Germinal center (tissue), 1 donor: ENCODE data around the gene SLC3A2.

ENCODE experiments used
- DNase-seq: peaks from one replicate; pipeline ENCODE4 v3.0.0; 2012; ENCODE audit warnings: mixed read lengths, low spot score

SLC3A2 gene

DNA sequence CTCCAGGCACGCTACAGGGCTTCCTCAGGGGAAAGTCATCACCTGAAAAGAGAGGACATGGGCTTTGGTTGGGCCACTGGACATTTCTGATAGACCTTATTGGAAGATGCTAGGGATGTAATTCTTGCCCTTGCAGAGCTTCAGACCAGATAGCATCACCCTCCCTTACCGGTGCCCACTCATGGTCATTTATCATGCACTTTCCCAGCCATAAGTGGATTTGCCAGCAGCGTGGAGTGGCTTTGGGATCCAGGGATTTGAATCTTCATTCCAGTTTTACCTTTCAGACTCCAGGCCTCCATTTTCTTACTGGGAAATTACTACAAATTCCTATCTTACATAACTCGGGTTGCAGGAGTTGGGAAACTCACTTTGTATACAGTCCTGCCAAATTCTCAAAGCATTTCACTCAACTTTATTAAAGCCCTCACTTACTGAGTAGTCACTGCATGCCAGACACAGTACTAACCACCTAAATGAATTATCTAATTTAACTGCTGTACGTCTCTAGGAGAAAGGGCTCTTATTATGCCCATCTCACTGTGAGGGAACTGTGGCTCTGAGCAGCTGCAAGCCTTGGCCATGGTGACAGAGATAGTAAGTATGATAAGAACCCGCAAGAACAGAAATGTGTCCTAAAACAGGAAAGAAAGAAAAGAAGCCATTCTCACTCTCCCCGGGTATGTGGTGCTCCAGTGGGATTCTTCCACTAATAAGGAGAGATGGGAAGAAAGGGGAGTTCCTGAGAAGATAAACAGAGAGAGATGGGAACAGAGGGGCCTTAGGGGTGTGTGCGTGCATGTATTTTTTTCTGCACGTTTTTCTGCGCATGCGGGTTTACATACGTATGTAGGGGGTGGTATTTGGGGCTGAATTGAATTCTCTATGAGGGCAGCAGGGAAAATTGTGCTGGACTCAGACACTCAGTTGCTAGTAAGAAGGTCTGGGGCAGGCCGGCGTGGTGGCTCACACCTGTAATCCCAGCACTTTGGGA, 30.7 kb downstream of the SLC3A2 start:
- DNase-seq: no peak

DNA sequence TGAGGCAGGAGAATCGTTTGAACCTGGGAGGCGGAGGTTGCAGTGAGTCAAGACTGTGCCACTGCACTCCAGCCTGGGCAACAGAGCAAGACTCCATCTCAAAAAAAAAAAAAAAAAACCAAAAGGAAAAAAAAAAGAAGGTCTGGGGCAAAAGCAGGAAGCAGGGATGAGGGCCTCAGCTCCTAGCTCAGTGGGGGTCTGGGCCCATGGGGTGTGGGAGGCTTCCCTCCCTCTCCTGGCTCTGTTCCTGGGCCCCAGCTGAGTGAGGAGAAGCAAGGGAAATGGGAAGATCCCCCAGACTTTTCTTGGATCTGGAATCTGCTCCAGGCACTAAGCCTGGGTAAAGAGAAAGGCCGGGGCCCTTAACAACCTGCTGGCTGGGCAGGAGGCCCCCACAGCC, 31.6 kb downstream of the SLC3A2 start:
- no peak for DNase-seq

- no peak for DNase-seq
Measured at GRCh38 chr11:62914416-62914815, 33.7 kb downstream of the SLC3A2 start.

- no peak for DNase-seq
Measured at GRCh38 chr11:62917906-62918502, 37.3 kb downstream of the SLC3A2 start.

GRCh38 chr11:62918531-62918930, 37.8 kb downstream of the SLC3A2 start:
- DNase-seq: no peak

DNA sequence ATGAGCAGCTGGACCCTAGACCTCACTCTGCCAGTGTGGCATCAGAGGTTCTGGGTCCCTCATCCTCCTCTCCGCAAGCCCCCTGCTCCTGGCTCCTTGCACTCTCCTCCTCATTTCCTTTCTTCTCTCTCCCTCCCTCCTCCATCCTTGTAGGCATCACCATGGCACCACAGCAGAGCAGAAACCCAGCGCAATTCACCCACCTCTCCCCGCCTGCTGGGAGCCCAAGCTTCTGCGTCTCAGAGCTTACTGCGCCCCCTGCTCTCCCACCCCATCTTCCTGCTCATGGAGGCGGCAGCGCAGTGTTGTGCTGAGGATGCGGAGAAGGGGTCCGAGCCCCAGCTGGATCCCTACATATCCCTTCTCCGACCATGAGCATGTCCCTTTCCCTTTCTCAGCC, 38.8 kb downstream of the SLC3A2 start:
- DNase-seq: no peak

- no peak for DNase-seq
Measured at GRCh38 chr11:62919898-62920640, 39.4 kb downstream of the SLC3A2 start.

- no peak for DNase-seq
Measured at GRCh38 chr11:62921201-62921572, 40.5 kb downstream of the SLC3A2 start, which contains the start of gene CHRM1. Gene CHRM1 (minus strand): TSS chr11:62921363. CDS start chr11:62911100, 10,263 bp downstream.

DNA sequence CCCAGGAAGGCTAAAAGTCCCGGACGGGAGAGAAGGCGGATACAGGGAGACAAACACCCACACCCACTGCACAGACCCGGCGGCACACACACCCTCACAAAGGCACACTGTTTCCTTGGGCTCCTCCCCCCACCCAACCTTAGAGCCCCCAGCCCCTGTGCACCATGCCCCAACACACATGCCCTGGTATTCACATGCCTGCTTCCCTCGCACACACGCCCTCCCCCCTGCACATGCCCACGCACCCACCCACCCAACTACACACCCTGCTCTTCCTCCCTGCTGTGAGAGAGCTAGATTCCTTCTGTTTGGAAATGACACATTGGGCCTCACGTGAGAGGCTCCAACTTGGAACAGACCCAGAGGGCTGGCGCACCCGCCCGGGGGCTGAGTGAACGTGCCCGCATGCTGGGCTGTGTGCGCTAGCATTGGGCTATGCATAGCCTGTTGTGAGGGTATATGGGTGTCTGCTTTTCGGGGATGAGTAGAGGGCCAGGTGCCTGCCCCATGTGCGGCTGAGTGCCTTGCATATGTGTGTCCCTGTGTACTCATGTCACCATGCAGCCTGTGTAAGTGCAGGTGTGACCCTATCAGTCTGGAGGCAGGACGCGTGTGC, 41.0 kb downstream of the SLC3A2 start:
- no peak for DNase-seq

DNA sequence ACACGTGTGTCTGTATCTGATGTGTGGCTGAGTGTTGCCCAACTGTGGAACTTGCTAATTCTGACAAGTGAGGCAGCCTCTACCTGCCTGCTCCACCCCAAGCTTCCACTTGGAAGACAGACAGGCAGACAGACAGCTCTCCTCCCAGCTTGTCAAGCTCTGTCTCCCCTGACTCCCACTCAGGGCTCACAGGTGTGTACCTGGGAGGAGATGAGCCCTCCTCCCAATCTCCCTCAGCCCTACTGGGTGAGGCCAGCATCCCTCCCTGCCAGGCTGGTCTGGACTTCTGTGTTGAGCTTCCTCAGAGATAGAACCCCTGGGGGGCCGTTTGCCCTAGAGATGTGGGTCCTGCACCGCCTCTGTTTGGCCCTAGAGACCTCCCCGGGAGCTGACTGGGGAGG, 41.5 kb downstream of the SLC3A2 start:
- DNase-seq: no peak

DNA sequence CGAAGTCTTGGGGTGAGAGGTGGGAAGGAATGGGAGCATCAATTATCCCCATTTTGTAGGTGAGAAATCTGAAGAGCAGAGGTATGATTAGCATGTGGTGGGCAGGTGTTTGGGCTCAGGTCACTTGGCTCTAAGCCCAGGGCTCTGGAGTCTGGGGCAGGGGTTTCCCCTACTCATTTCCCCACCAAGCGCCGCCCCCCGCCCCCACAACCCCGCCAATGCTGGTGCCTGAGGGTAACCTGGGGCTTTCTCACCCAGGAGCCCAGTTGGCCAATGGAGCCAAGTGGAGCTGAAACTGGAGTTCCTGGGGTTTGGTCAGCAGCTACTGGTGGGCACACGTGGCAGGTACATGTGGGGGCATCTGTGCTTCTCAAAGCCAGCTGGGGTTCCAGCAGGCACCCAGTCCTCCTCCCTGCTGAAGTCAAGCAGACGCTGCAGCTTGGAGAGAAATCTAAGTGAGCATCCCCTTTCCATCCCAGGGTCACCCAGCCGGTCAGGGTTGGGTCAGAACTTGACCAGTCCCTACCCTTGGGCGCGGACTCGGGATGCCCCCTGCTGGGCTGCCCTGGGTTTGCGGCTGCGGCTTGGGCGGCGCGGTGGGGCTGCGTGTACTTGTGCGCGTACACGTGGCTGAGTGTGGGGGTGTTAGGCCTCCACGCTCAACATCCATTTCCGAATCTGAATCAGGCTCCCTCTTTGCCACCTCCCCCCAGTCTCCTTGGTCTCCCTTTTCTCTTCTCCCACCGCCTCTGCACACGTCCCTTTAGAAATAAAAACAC, 42.1 kb downstream of the SLC3A2 start:
- DNase-seq: peak; percentile 50

DNA sequence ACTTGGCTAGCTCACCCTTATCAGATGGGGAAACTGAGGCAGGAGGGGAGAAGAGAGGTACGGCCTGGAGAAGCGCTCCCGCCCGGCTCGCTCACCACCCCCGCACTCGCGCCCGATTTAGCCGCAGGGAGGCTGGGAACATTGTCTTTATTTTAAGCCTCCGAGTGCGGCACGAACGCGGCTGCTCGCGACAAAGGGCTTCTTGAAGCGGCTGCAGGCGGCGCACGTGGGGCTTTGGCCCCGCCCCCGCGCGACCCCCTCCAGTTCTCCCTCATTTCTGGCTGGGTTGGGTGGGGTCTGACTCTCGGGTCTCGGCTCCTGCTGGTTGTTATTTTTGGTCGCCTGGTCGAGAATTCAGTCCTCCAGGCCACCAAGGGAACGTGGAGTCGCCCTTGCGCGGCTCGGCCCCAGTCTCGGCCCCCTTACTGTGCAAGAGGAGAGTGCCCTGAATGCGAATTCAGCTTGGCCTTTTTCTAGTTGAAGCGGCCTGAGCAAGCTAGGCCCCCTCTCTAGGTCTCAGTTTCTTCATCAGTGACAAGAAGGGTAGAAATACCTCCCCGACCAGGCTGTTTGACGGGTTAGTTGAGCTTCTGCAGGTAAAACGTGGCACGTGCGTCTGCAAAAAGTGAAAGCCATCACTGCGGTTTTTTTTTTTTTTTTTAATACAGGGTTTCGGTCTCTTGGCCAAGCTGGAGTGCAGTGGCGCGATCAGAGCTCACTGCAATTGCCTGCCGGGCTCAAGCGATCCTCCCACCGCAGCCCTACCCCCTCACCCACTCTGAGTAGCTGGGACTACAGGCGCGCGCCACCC, 43.1 kb downstream of the SLC3A2 start:
- DNase-seq: no peak

GRCh38 chr11:62925308-62925707, 44.6 kb downstream of the SLC3A2 start:
- DNase-seq: no peak

DNA sequence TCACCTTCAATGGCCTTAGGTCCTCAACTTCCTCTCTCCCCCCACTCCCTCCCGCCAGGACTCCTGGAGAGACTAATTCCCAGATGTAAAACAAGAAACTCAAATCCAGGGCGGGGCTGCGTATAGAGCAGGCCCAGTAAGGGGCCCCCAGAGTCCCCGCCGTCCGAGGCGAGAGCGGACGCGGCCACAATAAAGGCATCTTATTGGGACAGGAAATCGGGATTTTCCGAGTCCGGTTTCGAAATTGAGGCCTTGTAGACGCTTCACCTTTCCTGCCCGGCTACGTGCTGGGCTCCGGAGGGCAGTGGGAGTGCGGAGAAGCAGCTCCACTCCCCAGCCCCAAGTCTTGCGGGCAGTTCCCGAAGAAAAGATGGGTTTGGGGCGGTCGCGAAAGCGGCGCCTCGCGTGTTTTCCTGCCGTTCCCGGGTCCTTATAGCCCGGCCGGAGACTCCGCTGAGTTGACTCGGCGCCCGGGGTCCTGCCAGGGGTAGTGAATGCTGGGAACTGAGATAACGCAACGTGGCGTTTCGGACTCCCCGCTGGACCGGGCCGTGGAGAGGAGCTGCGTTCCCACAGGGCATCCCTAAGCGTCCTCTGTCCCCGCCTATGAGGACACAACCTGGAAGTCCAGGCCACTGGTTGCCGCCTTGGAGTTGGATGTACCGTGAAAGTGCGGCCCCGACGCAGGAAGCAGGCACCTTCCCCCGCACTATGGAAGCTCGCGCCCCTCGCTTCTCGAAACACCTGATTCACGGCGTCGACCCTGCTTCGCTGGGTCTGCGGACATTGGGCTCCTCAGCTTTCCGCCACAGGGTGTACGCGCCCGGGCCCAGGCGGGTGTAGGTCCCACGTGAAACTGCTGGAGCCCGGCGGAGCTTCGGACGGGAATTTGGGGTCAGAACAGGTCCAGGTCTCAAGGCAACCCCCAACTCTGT, 45.3 kb downstream of the SLC3A2 start:
- no peak for DNase-seq

- no peak for DNase-seq
Measured at GRCh38 chr11:62926680-62927455, 46.2 kb downstream of the SLC3A2 start.

- no peak for DNase-seq
Measured at GRCh38 chr11:62928011-62928410, 47.3 kb downstream of the SLC3A2 start.

- no peak for DNase-seq
Measured at GRCh38 chr11:62930157-62930556, 49.5 kb downstream of the SLC3A2 start.

- no peak for DNase-seq
Measured at GRCh38 chr11:62930666-62931065, 50.0 kb downstream of the SLC3A2 start.
